Effector memory CD8-positive, alpha-beta T cell (primary cell): ENCODE data around the gene ZNF157.
"Not testable (repeated sequence)": the region's sequence is repeated elsewhere in the genome, so short reads cannot be mapped to it uniquely, and the experiment has no call there.

Source experiments
- ATAC-seq: fragments of 150-1000 bp; cut with Tn5 transposase; replicated peaks from 2 replicates; pipeline ENCODE4 v1.10.0; 2021; ENCODE audit warnings: mild to moderate bottlenecking, moderate library complexity
- DNase-seq, 3 experiments: peaks; one replicate each; pipeline ENCODE4 v3.0.0; 2021
- H3K27ac Mint-ChIP-seq, 2 donors: one replicate each; pipeline ENCODE4 v1.8.0; 2022; ENCODE audit warnings: mild to moderate bottlenecking in 2 of 2, mixed read lengths in 2 of 2, moderate library complexity in 2 of 2
- H3K27me3 Mint-ChIP-seq, 2 donors: one replicate each; pipeline ENCODE4 v1.8.0; 2022; ENCODE audit warnings: mixed read lengths in 2 of 2
- H3K36me3 Mint-ChIP-seq: one replicate; pipeline ENCODE4 v1.8.0; 2022; ENCODE audit warnings: mild to moderate bottlenecking, moderate library complexity, mixed read lengths; ENCODE audit not compliant: insufficient read depth
- H3K4me1 Mint-ChIP-seq, 2 donors: one replicate each; pipeline ENCODE4 v1.8.0; 2022; ENCODE audit warnings: low read depth in 2 of 2, mixed read lengths in 2 of 2
- H3K4me3 Mint-ChIP-seq, 2 donors: one replicate each; pipeline ENCODE4 v1.8.0; 2022; ENCODE audit warnings: mild to moderate bottlenecking in 2 of 2, mixed read lengths in 2 of 2, moderate library complexity in 2 of 2
- H3K9me3 Mint-ChIP-seq, 2 donors: one replicate each; pipeline ENCODE4 v1.8.0; 2022; ENCODE audit warnings: mixed read lengths in 2 of 2

ZNF157 gene

DNA sequence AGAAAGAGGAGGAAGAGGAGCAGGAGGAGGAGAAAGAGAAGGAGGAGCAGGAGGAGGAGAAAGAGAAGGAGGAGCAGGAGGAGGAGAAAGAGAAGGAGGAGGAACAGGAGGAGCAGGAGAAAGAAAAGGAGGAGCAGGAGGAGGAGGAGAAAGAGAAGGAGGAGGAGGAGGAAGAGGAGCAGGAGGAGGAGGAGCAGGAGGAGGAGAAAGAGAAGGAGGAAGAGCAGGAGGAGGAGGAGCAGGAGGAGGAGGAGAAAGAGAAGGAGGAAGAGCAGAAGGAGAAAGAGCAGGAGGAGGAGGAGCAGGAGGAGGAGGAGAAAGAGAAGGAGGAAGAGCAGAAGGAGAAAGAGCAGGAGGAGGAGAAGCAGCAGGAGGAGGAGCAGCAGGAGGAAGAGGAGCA lies 10.5 kb downstream of the ZNF157 start:
- not testable (repeated sequence) for ATAC-seq, H3K4me1 Mint-ChIP-seq, H3K36me3 Mint-ChIP-seq, DNase-seq, H3K27me3 Mint-ChIP-seq, H3K9me3 Mint-ChIP-seq
- Mint-ChIP-seq H3K27ac (peak overlapping the region; percentile 64 to 83), H3K4me3 (peak overlapping the region; percentile 70 to 75)

DNA sequence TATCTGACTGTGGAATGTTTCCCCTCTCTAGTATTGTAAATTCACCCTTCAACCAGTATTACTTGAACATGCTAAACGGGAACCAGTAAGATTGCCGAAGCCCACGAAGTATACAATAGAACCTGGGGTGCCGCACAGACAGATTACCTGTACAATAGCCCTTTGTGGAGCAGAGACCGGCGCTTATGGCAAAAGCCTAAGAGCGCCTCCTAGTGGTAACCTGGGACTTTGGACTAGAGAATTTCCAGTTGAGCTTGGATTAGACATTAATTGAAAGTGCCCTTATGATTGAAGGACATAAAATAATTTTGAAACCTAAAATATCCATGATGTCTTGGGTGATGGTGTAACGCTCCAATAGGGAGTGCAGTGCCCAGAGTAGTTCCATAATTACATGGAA lies 14.1 kb downstream of the ZNF157 start:
- no peaks in the 10 kb centered on the region for H3K9me3 Mint-ChIP-seq
- ATAC-seq (peak; percentile 59), DNase-seq (peak; percentile 62 to 69 (median 68))
- H3K36me3 Mint-ChIP-seq, result peaks cover 9% of the 10 kb centered on the region
- no peaks in the 10 kb centered on the region for H3K27me3 Mint-ChIP-seq
- H3K27ac Mint-ChIP-seq, result peak overlapping the region in 1 of 2 donors; percentile 13
- no peak overlapping the region for H3K4me3 Mint-ChIP-seq
- H3K4me1 Mint-ChIP-seq, result peaks cover 4% of the 10 kb centered on the region in 2 donors

DNA sequence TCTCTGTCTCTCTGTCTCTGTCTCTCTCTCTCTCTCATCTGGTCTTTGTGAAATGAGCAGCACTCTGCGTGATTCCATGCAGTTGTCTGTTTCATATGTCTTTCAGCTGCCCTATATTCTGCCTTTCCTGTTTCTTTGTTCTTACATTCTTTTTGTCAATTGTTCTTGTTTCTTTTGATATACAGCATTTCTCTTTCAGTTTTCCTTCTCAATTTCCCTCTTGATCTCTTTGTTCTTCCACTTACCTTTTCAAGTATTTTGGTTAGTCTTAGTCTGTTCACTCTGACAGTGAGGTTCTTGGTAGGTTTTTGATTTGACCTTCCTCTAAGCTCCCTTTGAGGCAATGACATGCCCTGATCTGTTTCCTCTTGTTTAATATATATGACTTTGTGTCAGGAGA lies 20.4 kb downstream of the ZNF157 start:
- Mint-ChIP-seq H3K9me3 (no peaks in the 10 kb centered on the region), H3K36me3 (peaks cover 7% of the 10 kb centered on the region), H3K27me3 (no peaks in the 10 kb centered on the region), H3K4me3 (no peak overlapping the region), H3K4me1 (no peaks in the 10 kb centered on the region), H3K27ac (no peak overlapping the region)
- ATAC-seq (no peak), DNase-seq (no peak)

DNA sequence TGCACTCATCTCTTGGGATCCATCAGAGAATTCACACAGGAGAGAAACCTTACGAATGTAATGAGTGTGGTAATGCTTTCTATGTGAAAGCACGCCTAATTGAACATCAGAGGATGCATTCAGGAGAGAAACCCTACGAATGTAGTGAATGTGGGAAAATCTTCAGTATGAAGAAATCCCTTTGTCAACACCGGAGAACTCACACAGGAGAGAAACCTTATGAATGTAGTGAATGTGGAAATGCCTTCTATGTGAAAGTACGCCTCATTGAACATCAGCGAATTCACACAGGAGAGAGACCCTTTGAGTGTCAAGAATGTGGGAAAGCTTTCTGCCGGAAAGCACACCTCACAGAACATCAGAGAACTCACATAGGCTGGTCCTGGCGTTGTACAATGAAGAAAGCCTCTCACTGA lies 42.8 kb downstream of the ZNF157 start:
- ATAC-seq (no peak), DNase-seq (no peak)
- no peak overlapping the region for H3K4me3 Mint-ChIP-seq
- no peaks in the 10 kb centered on the region for H3K36me3 Mint-ChIP-seq
- no peaks in the 10 kb centered on the region for H3K27me3 Mint-ChIP-seq
- peaks cover 0 to 3% of the 10 kb centered on the region in 2 donors for H3K9me3 Mint-ChIP-seq
- no peak overlapping the region for H3K27ac Mint-ChIP-seq
- no peaks in the 10 kb centered on the region for H3K4me1 Mint-ChIP-seq

DNA sequence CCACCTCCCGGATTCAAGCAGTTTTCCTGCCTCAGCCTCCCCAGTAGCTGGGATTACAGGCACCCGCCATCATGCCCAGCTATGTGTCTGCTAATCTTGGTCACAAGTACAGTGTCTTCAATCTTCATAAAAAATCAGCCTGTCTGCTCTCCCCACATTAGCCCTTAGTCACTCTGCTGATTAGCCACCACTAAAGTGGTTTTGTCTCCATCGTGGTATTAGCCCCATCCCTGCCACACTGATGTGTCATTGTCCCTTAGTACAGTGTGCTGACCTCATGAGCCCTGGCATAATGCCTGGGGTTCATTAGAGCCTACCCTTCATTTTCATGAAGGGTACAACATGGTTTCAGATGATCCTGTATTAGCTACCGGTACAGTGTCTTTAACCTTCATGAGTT lies 49.9 kb downstream of the ZNF157 start:
- ATAC-seq, result no peak
- DNase-seq, result no peak
- H3K9me3 Mint-ChIP-seq, result no peaks in the 10 kb centered on the region
- H3K27ac Mint-ChIP-seq, result no peak overlapping the region
- H3K4me3 Mint-ChIP-seq, result no peak overlapping the region
- no peaks in the 10 kb centered on the region for H3K4me1 Mint-ChIP-seq
- no peaks in the 10 kb centered on the region for H3K27me3 Mint-ChIP-seq
- H3K36me3 Mint-ChIP-seq, result peaks cover 4% of the 10 kb centered on the region

DNA sequence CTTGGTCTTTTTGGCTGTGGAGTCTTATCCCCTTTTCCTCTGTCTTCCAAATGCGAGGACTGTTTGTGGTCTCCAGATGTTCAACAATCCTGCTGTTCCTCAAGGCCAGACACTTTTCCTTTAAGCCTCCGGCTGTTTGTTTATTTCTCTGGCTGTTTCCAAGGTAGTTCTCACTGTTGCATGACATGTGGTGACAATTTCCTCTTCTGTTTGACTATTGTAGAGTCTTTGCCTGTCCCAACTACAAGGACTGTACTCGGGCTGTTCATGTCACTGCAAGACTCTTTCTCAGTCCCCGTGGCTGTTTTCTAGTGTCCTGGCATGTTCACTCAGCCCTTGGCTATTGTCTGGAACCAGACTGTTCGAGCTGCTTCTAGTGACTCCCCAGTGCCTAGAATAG lies 50.6 kb downstream of the ZNF157 start:
- H3K4me1 Mint-ChIP-seq, result no peaks in the 10 kb centered on the region
- no peaks in the 10 kb centered on the region for H3K27me3 Mint-ChIP-seq
- no peak overlapping the region for H3K27ac Mint-ChIP-seq
- no peak for DNase-seq
- H3K4me3 Mint-ChIP-seq, result no peak overlapping the region
- H3K36me3 Mint-ChIP-seq, result peaks cover 4% of the 10 kb centered on the region
- no peaks in the 10 kb centered on the region for H3K9me3 Mint-ChIP-seq
- ATAC-seq, result no peak

DNA sequence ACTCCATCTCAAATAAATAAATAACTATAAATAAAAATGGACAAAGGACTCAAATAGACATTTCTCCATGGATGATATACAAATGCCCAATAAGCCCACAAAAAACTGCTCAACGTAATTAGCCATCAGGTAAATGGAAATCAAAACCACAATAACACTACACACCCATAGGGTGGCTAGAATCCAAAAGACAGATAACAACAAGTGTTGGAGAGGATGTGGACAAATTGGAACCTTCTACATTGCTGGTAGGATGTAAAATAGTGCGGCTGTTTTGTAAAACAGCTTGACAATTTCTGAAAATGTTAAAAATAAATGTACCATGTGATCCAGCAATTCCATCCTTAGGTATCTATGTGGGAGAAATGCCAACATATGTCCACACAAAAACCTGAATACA lies 52.1 kb downstream of the ZNF157 start:
- no peaks in the 10 kb centered on the region for H3K4me1 Mint-ChIP-seq
- no peak overlapping the region for H3K27ac Mint-ChIP-seq
- no peaks in the 10 kb centered on the region for H3K27me3 Mint-ChIP-seq
- H3K36me3 Mint-ChIP-seq, result peaks cover 4% of the 10 kb centered on the region
- no peak for DNase-seq
- no peaks in the 10 kb centered on the region for H3K9me3 Mint-ChIP-seq
- ATAC-seq, result no peak
- no peak overlapping the region for H3K4me3 Mint-ChIP-seq

DNA sequence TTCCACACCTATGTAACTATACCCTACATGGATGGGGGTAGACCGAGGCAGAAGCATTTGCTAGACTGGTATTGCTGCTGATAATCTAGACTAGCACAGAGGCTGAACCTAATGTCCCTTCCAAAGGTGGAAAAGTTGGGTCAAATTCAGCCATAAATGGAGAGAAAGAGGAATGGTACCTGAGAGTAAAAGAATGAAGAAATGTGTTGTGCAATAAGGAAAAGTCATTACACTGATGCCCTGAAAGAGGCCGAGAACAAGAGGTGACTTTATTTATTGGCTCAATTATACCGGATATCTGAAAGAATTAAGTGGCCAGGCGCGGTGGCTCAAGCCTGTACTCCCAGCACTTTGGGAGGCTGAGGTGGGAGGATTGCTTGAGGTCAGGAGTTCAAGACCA lies 60.5 kb downstream of the ZNF157 start:
- ATAC-seq (no peak), DNase-seq (no peak)
- Mint-ChIP-seq H3K4me1 (no peaks in the 10 kb centered on the region), H3K9me3 (no peaks in the 10 kb centered on the region), H3K36me3 (no peaks in the 10 kb centered on the region), H3K4me3 (no peak overlapping the region), H3K27me3 (no peaks in the 10 kb centered on the region), H3K27ac (no peak overlapping the region)

DNA sequence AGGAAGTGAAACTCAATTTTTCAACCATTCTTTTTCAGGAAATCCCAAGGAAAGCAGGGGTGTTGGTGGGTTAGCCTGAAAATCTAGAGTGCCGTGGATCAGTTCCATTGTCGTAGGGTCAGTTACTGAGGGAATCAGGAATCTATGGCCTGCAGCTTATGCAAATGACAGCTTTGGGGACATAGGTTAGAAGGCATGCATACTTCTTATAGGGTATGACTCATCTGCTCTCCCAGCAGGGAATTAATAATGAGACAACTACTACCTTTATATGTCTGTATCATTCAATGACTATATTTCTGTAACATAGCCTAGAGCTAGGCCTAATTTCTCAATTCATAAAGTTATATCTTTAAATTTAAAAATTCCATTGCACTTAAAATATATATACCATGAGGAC lies 76.1 kb downstream of the ZNF157 start:
- DNase-seq (no peak), ATAC-seq (no peak)
- peaks cover 0 to 2% of the 10 kb centered on the region in 2 donors for H3K4me1 Mint-ChIP-seq
- H3K27ac Mint-ChIP-seq, result no peak overlapping the region
- H3K9me3 Mint-ChIP-seq, result peaks cover 1 to 7% of the 10 kb centered on the region in 2 donors
- no peaks in the 10 kb centered on the region for H3K27me3 Mint-ChIP-seq
- H3K36me3 Mint-ChIP-seq, result no peaks in the 10 kb centered on the region
- no peak overlapping the region for H3K4me3 Mint-ChIP-seq

DNA sequence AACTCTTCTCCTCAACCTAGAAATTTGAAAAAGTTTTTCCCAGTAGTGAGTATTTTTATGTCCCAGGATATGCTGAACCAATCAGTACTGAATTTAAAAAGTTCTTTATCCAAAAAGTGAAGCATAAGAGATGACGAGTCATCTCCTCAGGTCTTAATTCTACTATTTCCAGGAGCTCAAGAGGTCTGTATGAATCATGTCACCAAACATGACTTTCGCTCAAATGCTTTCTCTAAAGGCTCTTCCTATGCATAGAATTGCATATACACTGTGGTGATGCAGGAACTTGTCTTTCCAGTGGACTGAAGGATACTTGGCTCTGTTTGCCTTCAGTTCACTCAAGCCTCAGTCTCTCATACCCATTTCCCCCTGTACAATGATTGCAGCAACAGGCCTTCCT lies 76.6 kb downstream of the ZNF157 start:
- H3K9me3 Mint-ChIP-seq, result peaks cover 1 to 7% of the 10 kb centered on the region in 2 donors
- ATAC-seq, result no peak
- H3K4me1 Mint-ChIP-seq, result peaks cover 0 to 2% of the 10 kb centered on the region in 2 donors

DNA sequence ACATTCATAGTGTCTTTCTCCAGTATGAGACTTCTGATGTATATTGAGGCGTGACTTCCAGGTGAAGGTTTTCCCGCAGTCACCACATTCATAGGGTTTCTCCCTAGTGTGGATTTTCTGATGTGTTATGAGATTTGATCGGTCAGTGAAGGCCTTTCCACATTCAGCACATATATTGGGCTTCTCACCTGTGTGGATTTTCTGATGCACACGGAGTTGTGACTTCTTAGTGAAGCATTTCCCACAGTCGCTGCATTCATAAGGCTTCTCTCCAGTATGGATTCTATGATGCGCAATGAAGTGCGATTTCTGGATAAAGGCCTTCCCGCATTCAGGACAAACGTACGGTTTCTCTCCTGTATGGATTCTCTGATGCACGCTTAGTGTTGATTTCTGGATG lies 77.2 kb downstream of the ZNF157 start:
- no peak for DNase-seq
- Mint-ChIP-seq H3K4me3 (no peak overlapping the region), H3K9me3 (peaks cover 1 to 7% of the 10 kb centered on the region in 2 donors), H3K27ac (no peak overlapping the region), H3K36me3 (peaks cover 6% of the 10 kb centered on the region), H3K4me1 (peaks cover 0 to 2% of the 10 kb centered on the region in 2 donors), H3K27me3 (no peaks in the 10 kb centered on the region)
- no peak for ATAC-seq

More for the DNA sequence above, 76.6 kb downstream of the ZNF157 start:
- no peak overlapping the region for H3K27ac Mint-ChIP-seq
- H3K36me3 Mint-ChIP-seq, result peaks cover 1% of the 10 kb centered on the region
- no peak for DNase-seq
- no peak overlapping the region for H3K4me3 Mint-ChIP-seq
- no peaks in the 10 kb centered on the region for H3K27me3 Mint-ChIP-seq

DNA sequence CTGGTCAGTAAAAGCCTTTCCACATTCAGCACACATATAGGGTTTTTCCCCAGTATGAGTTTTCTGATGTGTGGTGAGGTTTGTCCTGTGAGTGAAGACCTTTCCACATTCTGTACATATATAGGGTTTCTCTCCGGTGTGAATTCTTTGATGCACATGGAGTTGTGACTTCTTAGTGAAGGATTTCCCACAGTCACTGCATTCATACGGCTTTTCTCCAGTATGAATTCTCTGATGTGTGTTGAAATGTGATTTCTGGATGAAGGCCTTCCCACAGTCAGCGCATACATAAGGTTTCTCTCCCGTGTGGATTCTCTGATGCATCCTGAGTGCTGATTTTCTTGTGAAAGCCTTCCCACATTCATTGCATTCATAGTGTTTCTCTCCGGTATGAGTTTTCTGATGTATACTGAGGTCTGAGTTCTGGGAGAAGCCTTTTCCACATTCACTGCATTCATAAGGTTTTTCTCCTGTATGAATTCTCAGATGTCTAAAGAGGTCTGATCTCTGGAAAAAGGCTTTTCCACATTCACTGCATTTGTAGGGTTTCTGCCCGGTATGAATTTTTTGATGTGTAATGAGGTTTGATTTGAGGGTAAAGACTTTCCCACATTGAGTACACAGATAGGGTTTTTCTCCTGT lies 77.9 kb downstream of the ZNF157 start:
- Mint-ChIP-seq H3K4me1 (peaks cover 0 to 2% of the 10 kb centered on the region in 2 donors), H3K36me3 (peaks cover 10% of the 10 kb centered on the region), H3K4me3 (no peak overlapping the region), H3K27ac (no peak overlapping the region), H3K9me3 (peaks cover 1 to 7% of the 10 kb centered on the region in 2 donors), H3K27me3 (no peaks in the 10 kb centered on the region)
- DNase-seq (no peak), ATAC-seq (no peak)

DNA sequence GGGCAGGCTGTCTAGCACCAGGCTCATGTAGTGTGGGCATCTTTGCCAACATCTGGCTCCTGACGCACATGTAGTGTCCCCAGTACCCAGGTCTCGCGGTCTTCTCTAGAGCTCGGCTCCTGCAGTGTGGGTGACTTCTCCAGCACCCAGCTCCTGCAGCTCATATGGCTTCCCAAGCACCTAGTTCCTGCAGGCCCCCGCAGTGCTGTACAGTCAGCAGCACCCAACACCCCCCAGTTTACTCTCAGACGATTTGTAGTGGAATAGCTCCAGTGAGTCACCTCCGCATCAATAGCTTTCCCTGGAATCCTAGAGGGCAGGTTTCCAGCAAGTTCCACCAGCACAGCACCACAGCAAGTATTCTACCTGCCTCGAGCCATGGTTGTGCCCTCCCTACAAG lies 81.7 kb downstream of the ZNF157 start:
- Mint-ChIP-seq H3K4me1 (peaks cover 4 to 11% of the 10 kb centered on the region in 2 donors), H3K27me3 (no peaks in the 10 kb centered on the region), H3K4me3 (no peak overlapping the region), H3K27ac (no peak overlapping the region), H3K9me3 (peaks cover 1 to 5% of the 10 kb centered on the region in 2 donors), H3K36me3 (peaks cover 38% of the 10 kb centered on the region)
- ATAC-seq (no peak), DNase-seq (no peak)

DNA sequence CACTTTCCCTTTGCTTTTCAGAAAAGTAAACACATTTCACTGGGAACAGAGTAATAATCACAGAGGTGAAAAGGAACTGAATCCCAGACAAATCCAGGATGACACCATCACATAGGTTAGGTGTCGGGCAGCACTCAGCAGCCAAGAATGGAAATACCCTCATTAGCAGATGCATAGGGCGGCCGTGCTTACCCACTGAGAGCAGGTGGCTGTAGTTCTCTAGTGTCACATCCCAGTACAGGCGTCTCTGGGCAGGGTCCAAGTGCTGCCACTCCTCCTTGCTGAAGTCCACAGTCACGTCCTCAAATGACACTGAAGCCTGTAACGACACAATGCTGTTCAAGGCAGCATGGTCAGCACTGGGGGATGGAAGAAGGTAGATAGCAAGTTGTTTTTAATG lies 85.7 kb downstream of the ZNF157 start:
- Mint-ChIP-seq H3K4me1 (peaks cover 13 to 27% of the 10 kb centered on the region in 2 donors), H3K27me3 (no peaks in the 10 kb centered on the region), H3K27ac (peak overlapping the region in 1 of 2 donors; percentile 49), H3K4me3 (no peak overlapping the region), H3K9me3 (no peaks in the 10 kb centered on the region), H3K36me3 (peaks cover 47% of the 10 kb centered on the region)
- ATAC-seq (no peak), DNase-seq (no peak)
